Measurements from ENCODE around the gene NPAT. TPM values are rescaled to one million over a fixed set of nuclear protein-coding genes. Genes with fewer than 3 reads are reported as not detected.

The NPAT gene
- total RNA-seq, 1 experiment from 2014 or later = 11.0 TPM

Other genes starting within 250 kb of the NPAT start
- 31.8 and 37.5 TPM in 2 replicates for gene CUL5, start 213.7 kb downstream of the NPAT start, total RNA-seq (2022)
- 75.5 and 86.8 TPM in 2 replicates for gene ACAT1, start 101.1 kb downstream of the NPAT start, total RNA-seq (2022)
- gene ATM, start 429 bp upstream of the NPAT start, total RNA-seq (2022) = 70.6 and 73.6 TPM in 2 replicates
- 1.4 and 1.5 TPM in 2 replicates for gene C11orf65, start 244.9 kb upstream of the NPAT start, total RNA-seq (2022)